Skin epidermis (tissue), 12 donors: ENCODE results near the gene SPATA12.
A peak's percentile ranks its signal among the peaks of the same experiment; 100 is the strongest.
"Not testable (repeated sequence)": the region's sequence is repeated elsewhere in the genome, so short reads cannot be mapped to it uniquely, and the experiment has no call there.

Experiments used
- H3K27ac ChIP-seq, 21 experiments: fragments of 200-600 bp; sonication (generic) in 11 of 21; one replicate each; pipeline ENCODE4 v1.5.0; 2020; ENCODE audit warnings: mild to moderate bottlenecking in 3 of 21, inconsistent platforms in 2 of 21, moderate library complexity in 2 of 21
- H3K4me3 ChIP-seq, 7 experiments: fragments of 200-600 bp; sonication (generic) in 2 of 7; one replicate each; pipeline ENCODE4 v1.5.0; 2020; ENCODE audit warnings: inconsistent platforms in 2 of 7, mild to moderate bottlenecking in 2 of 7, moderate library complexity in 1 of 7

SPATA12 gene

GRCh38 chr3:57078635-57079473 lies 18.4 kb downstream of the SPATA12 start:
- peak overlapping the region; percentile 73 to 93 (median 81) for H3K4me3 ChIP-seq
- peak overlapping the region; percentile 40 to 91 (median 79) for H3K27ac ChIP-seq

GRCh38 chr3:57079474-57079831 lies 19.0 kb downstream of the SPATA12 start:
- Histone ChIP-seq H3K4me3 (peak overlapping the region; percentile 73 to 93 (median 81)), H3K27ac (peak overlapping the region in 14 of 21 experiments; percentile 29 to 91 (median 69))

DNA sequence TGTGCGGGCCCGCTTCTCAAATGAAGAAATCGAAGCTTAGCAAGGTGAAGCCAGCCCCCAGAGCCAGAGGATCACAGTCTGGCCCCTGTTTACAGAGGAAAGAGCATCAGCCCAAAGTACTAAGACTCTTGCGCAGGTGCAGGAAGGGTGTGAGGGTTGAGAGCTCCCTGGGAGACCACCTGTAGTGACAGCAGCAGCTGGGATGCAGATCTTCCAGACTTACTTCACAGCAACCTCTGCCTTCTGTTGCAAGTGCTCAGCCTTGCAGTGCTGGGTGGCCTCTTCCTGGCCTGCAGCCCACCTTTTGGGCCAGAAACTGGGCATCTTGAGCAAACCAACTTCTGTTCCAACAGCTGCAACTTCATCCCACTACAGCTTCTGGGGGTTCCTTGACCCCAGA lies 19.7 kb downstream of the SPATA12 start:
- H3K27ac ChIP-seq = no peak overlapping the region
- no peak overlapping the region for H3K4me3 ChIP-seq

DNA sequence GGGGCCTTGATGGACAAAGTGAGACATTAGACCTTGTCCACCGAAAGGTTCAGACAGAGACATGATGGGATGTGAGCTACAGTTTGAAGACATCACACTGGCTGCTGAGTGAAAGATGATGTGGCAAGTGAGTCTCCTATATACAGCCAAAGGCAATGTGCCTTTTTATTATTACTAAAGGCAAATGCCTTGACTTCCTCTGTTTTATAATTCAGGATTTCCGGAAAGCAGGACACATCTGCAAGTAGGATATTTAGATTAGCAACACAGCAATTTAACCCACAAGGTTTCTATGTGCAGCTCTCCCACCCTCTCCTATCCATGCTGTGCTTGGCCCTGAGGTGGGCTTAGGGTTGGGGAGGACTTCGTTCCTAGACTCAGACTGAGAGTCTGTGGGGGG lies 20.7 kb downstream of the SPATA12 start:
- no peak overlapping the region for H3K4me3 ChIP-seq
- H3K27ac ChIP-seq = no peak overlapping the region

DNA sequence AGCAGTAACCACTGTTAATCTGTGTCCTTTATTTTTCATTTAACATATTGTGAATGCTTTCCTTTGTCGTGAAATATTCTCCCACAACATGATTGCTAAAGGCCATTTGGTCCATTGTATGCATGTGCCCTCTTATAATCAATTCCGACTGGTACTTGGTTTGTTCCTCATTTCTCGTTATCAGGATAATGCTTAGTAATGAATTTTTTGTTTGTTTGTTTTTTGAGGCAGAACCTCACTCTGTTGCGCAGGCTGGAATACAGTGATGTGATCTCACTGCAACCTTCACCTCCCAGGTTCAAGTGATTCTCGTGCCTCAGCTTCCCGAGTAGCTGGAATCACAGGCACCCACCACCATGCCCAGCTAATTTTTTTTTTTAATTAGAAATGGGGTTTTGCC lies 22.0 kb downstream of the SPATA12 start:
- H3K27ac ChIP-seq = no peak overlapping the region
- H3K4me3 ChIP-seq = no peak overlapping the region

- H3K27ac ChIP-seq = peak overlapping the region in 1 of 21 experiments; percentile 9
- H3K4me3 ChIP-seq = not testable (repeated sequence)
Observed at GRCh38 chr3:57083266-57083995, 23.0 kb downstream of the SPATA12 start.

- no peak overlapping the region for H3K27ac ChIP-seq
- H3K4me3 ChIP-seq = no peak overlapping the region
Observed at GRCh38 chr3:57085211-57085610, 24.7 kb downstream of the SPATA12 start.

GRCh38 chr3:57086201-57086600 lies 25.7 kb downstream of the SPATA12 start:
- no peak overlapping the region for H3K4me3 ChIP-seq
- H3K27ac ChIP-seq = no peak overlapping the region

GRCh38 chr3:57087361-57088092 lies 27.1 kb downstream of the SPATA12 start:
- Histone ChIP-seq H3K27ac (no peak overlapping the region), H3K4me3 (no peak overlapping the region)

GRCh38 chr3:57088503-57088902 lies 28.0 kb downstream of the SPATA12 start:
- no peak overlapping the region for H3K27ac ChIP-seq

DNA sequence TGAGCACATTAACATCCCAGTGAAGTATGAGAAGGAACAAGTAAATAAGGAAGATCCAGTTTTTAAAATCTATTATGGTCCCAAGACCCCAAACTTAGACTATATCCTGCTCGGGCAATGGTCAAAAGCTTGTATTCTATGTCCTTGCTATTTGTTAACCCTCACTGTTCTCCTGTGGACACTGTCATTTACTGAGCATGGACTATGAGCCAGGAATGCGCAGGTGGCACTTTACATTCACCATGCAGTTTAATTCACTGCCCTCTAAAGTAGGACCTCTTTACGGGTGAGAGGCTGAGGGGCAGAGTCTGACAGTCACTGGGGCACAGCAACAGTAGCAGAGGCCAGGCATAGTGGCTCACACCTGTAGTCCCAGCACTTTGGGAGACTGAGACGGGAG lies 28.6 kb downstream of the SPATA12 start:
- H3K27ac ChIP-seq = no peak overlapping the region
- H3K4me3 ChIP-seq = no peak overlapping the region

More at GRCh38 chr3:57088503-57088902, 28.0 kb downstream of the SPATA12 start:
- no peak overlapping the region for H3K4me3 ChIP-seq

DNA sequence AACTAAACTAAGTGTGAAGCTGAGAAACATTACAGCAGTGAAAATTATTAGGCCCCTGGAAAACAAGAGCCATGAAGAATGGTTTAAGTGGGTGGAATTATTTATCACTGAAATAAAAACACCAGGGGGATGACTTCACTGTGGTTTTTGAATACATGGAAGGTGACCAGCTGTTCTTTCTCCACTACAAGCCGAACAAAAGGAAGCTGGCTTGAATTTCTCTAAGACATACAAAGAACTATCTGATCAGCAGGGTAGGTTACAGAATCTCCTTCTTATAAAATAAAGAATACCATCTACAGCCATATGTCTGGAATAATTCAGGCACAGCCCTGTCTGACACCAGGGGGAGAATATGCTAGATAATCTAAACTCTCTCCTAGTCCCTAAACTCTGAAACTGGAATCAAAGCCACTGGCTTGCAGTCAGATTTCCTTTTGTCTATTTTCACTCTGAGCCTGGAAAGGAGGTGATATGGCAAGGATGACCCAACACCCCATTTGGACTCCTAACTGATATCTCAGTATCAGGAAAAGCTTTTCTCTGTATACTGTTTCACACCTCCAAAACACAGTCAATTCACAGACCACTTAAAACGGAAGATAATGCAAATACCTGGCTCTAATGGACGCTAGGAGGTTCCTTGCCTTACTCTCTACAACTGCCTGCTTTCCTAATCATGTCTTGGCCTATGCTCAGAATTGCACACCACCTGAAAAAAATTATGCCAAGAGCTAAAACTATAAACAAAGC lies 31.2 kb downstream of the SPATA12 start:
- H3K4me3 ChIP-seq = no peak overlapping the region
- H3K27ac ChIP-seq = peak overlapping the region in 5 of 21 experiments; percentile 7 to 20 (median 16)

DNA sequence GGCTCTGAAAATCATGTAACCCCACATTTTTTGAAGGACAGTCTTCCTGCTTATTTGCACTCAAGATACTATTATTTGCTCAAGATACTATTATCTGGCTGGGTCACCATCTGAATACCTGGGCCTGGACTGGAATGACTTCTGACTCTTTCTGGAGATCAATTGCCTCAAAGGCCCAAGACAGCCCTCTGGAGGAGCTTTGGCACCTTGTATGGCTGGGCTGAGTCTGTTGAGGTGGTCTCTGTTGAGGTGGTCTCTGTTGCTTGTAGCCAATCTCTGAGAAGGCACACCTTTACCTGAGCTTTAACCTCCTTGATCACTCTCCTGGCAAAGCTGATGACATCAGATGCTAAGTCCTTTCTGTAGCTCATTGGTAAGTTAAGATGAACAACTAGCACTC lies 33.0 kb downstream of the SPATA12 start:
- peak overlapping the region in 10 of 21 experiments; percentile 4 to 67 (median 46) for H3K27ac ChIP-seq
- H3K4me3 ChIP-seq = no peak overlapping the region

- peak overlapping the region in 12 of 21 experiments; percentile 4 to 67 (median 39) for H3K27ac ChIP-seq
- H3K4me3 ChIP-seq = no peak overlapping the region
Observed at GRCh38 chr3:57093971-57094535, 33.6 kb downstream of the SPATA12 start.

DNA sequence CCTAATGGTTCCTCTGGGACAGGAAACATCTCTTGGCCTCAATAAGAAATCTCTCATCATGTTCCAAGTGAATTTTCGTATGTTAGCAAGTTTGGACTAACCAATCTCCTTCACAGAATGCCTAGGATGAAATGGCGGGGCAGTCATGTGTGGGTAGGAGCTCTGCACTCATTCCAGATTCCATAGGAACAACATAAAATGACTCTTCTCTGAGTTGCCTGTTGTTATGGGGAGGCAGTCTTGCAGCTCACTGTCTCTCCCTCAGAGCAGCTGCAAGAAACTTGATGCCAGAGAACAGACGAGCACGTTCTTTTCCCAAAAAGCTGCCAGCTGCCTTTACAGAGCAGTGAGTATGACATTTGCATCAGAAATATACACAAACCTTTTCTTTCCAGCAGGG lies 34.1 kb downstream of the SPATA12 start:
- peak overlapping the region in 10 of 21 experiments; percentile 4 to 65 (median 39) for H3K27ac ChIP-seq
- no peak overlapping the region for H3K4me3 ChIP-seq

- Histone ChIP-seq H3K4me3 (no peak overlapping the region), H3K27ac (peak overlapping the region in 1 of 21 experiments; percentile 56)
Observed at GRCh38 chr3:57095363-57095762, 34.9 kb downstream of the SPATA12 start.

- H3K4me3 ChIP-seq = no peak overlapping the region
- H3K27ac ChIP-seq = no peak overlapping the region
Observed at GRCh38 chr3:57097536-57097935, 37.1 kb downstream of the SPATA12 start.

- H3K27ac ChIP-seq = no peak overlapping the region
- H3K4me3 ChIP-seq = no peak overlapping the region
Observed at GRCh38 chr3:57098418-57099310, 38.2 kb downstream of the SPATA12 start.
